K562 (cell line): ENCODE data around the gene DOCK4.

ENCODE experiments used
- CTCF ChIP-seq, 3 experiments: IDR thresholded peaks in 2 of 3; conservative IDR thresholded peaks in 1 of 3; 2 replicates each; pipeline ENCODE4 v1.5.1; 2011 to 2012; ENCODE audit warnings: low read length in 3 of 3, mild to moderate bottlenecking in 3 of 3, control low read depth in 2 of 3, improper control_type of control experiment in 1 of 3, inconsistent platforms in 1 of 3, low read depth in 1 of 3, mixed read lengths in 1 of 3, moderate library complexity in 1 of 3; ENCODE audit not compliant: insufficient read depth in 2 of 3
- NCOA4 ChIP-seq: fragments of 450-650 bp; IDR thresholded peaks from 2 replicates; pipeline ENCODE4 v1.6.1; 2018; ENCODE audit warnings: mild to moderate bottlenecking; ENCODE audit not compliant: partially characterized antibody
- NCOR1 ChIP-seq: fragments of 450-650 bp; IDR thresholded peaks from 2 replicates; pipeline ENCODE4 v1.6.1; 2016; ENCODE audit warnings: mild to moderate bottlenecking, moderate library complexity
- POLR2AphosphoS5 ChIP-seq: IDR thresholded peaks from 2 replicates; pipeline ENCODE4 v1.6.1; 2011; ENCODE audit warnings: mild to moderate bottlenecking, low read depth, low read length, moderate library complexity; ENCODE audit not compliant: control insufficient read depth, insufficient read depth
- SP1 ChIP-seq: sonication (generic); formaldehyde crosslinking; IDR thresholded peaks from 2 replicates; pipeline ENCODE4 v1.8.1; 2022; ENCODE audit warnings: mild to moderate bottlenecking, missing genetic modification reagents
- ZFX ChIP-seq: sonication (generic); formaldehyde crosslinking; IDR thresholded peaks from 2 replicates; pipeline ENCODE4 v1.8.0; 2022; ENCODE audit warnings: mild to moderate bottlenecking, missing genetic modification reagents, moderate library complexity
- ZNF445 ChIP-seq: fragments of 250-450 bp; sonication (Bioruptor Pico); IDR thresholded peaks from 2 replicates; pipeline ENCODE4 v1.4.0; 2020; ENCODE audit warnings: low read depth, mild to moderate bottlenecking, moderate library complexity

- TF ChIP-seq ZNF445 (CRISPR knock-in tag) (no peak), ZFX (CRISPR knock-in tag) (no peak), CTCF (IDR thresholded peaks at IDR 0.05 in 2 of 3, conservative IDR thresholded peaks at IDR 0.05 in 1 of 3; ENCODE audit: insufficient read depth in 2 of 3, low read depth in 1 of 3, low read length in 3 of 3) (no peak), POLR2AphosphoS5 (no peak), NCOA4 (no peak), NCOR1 (no peak), SP1 (CRISPR knock-in tag) (no peak)
These were observed 340.8 kb downstream of the DOCK4 start for GRCh38 chr7:111865430-111865829.
